Stimulated activated memory B cell treated with anti-CD40 and anti-IgM and Interleukin-4, amounts not matched to agents 10 μg/mL and 1 μg/mL and 100 μg/mL, for 72 hours (primary cell): ENCODE data around the gene TCP11L2.
"Not testable (repeated sequence)": the region's sequence is repeated elsewhere in the genome, so short reads cannot be mapped to it uniquely, and the experiment has no call there.

Experiments used
- ATAC-seq: fragments of 150-1000 bp; cut with Tn5 transposase; 2 replicates; pipeline ENCODE4 v1.10.0; 2021
- H3K27ac Mint-ChIP-seq: one replicate; pipeline ENCODE4 v1.8.0; 2022; ENCODE audit warnings: mild to moderate bottlenecking, mixed read lengths
- H3K27me3 Mint-ChIP-seq: one replicate; pipeline ENCODE4 v1.8.0; 2022; ENCODE audit warnings: mixed read lengths
- H3K36me3 Mint-ChIP-seq: one replicate; pipeline ENCODE4 v1.8.0; 2022; ENCODE audit warnings: mixed read lengths
- H3K4me1 Mint-ChIP-seq: one replicate; pipeline ENCODE4 v1.8.0; 2022; ENCODE audit warnings: mixed read lengths
- H3K4me3 Mint-ChIP-seq: one replicate; pipeline ENCODE4 v1.8.0; 2022; ENCODE audit warnings: mild to moderate bottlenecking, moderate library complexity, mixed read lengths
- H3K9me3 Mint-ChIP-seq: one replicate; pipeline ENCODE4 v1.8.0; 2022; ENCODE audit warnings: mixed read lengths

TCP11L2 gene

GRCh38 chr12:106369624-106370346 is 67.3 kb downstream of the TCP11L2 start:
- ATAC-seq = no peak
- no peak overlapping the region for H3K4me3 Mint-ChIP-seq
- no peaks in the 10 kb centered on the region for H3K27me3 Mint-ChIP-seq
- no peak overlapping the region for H3K27ac Mint-ChIP-seq
- H3K4me1 Mint-ChIP-seq = no peaks in the 10 kb centered on the region
- H3K36me3 Mint-ChIP-seq = peaks cover 70% of the 10 kb centered on the region
- H3K9me3 Mint-ChIP-seq = no peaks in the 10 kb centered on the region

- no peaks in the 10 kb centered on the region for H3K4me1 Mint-ChIP-seq
- peaks cover 92% of the 10 kb centered on the region for H3K36me3 Mint-ChIP-seq
Measured at GRCh38 chr12:106378788-106379187, 76.3 kb downstream of the TCP11L2 start.

GRCh38 chr12:106380954-106381353 is 78.4 kb downstream of the TCP11L2 start:
- peaks cover 8% of the 10 kb centered on the region for H3K9me3 Mint-ChIP-seq
- ATAC-seq = no peak
- no peak overlapping the region for H3K27ac Mint-ChIP-seq
- H3K36me3 Mint-ChIP-seq = peaks cover 86% of the 10 kb centered on the region
- H3K4me1 Mint-ChIP-seq = no peaks in the 10 kb centered on the region
- no peak overlapping the region for H3K4me3 Mint-ChIP-seq
- no peaks in the 10 kb centered on the region for H3K27me3 Mint-ChIP-seq

More at GRCh38 chr12:106378788-106379187, 76.3 kb downstream of the TCP11L2 start:
- Mint-ChIP-seq H3K27me3 (no peaks in the 10 kb centered on the region), H3K27ac (no peak overlapping the region), H3K4me3 (no peak overlapping the region), H3K9me3 (peaks cover 8% of the 10 kb centered on the region)
- ATAC-seq = no peak

- not testable (repeated sequence) for H3K9me3 Mint-ChIP-seq, H3K27ac Mint-ChIP-seq, H3K4me3 Mint-ChIP-seq, H3K4me1 Mint-ChIP-seq, ATAC-seq, H3K27me3 Mint-ChIP-seq
- peaks cover 77% of the 10 kb centered on the region for H3K36me3 Mint-ChIP-seq
Measured at GRCh38 chr12:106381866-106382265, 79.3 kb downstream of the TCP11L2 start.

GRCh38 chr12:106386813-106387535 is 84.4 kb downstream of the TCP11L2 start:
- H3K27ac Mint-ChIP-seq = no peak overlapping the region

GRCh38 chr12:106387848-106388377 is 85.4 kb downstream of the TCP11L2 start:
- ATAC-seq = no peak
- Mint-ChIP-seq H3K4me3 (no peak overlapping the region), H3K27me3 (no peaks in the 10 kb centered on the region), H3K4me1 (no peaks in the 10 kb centered on the region), H3K9me3 (peaks cover 4% of the 10 kb centered on the region), H3K27ac (no peak overlapping the region), H3K36me3 (peaks cover 51% of the 10 kb centered on the region)

More at GRCh38 chr12:106386813-106387535, 84.4 kb downstream of the TCP11L2 start:
- H3K36me3 Mint-ChIP-seq = peaks cover 53% of the 10 kb centered on the region
- no peaks in the 10 kb centered on the region for H3K4me1 Mint-ChIP-seq
- no peak overlapping the region for H3K4me3 Mint-ChIP-seq
- ATAC-seq = no peak
- no peaks in the 10 kb centered on the region for H3K27me3 Mint-ChIP-seq
- peaks cover 7% of the 10 kb centered on the region for H3K9me3 Mint-ChIP-seq

GRCh38 chr12:106389151-106389550 is 86.6 kb downstream of the TCP11L2 start:
- Mint-ChIP-seq H3K4me1 (no peaks in the 10 kb centered on the region), H3K4me3 (no peak overlapping the region), H3K9me3 (no peaks in the 10 kb centered on the region), H3K36me3 (peaks cover 51% of the 10 kb centered on the region), H3K27ac (no peak overlapping the region), H3K27me3 (no peaks in the 10 kb centered on the region)
- ATAC-seq = no peak

- Mint-ChIP-seq H3K4me1 (no peaks in the 10 kb centered on the region), H3K4me3 (no peak overlapping the region), H3K27ac (no peak overlapping the region), H3K27me3 (no peaks in the 10 kb centered on the region), H3K36me3 (peaks cover 73% of the 10 kb centered on the region), H3K9me3 (no peaks in the 10 kb centered on the region)
- no peak for ATAC-seq
Measured at GRCh38 chr12:106392759-106393158, 90.2 kb downstream of the TCP11L2 start.
